22Rv1 (cell line): ENCODE data around the gene CEP131.

ENCODE experiments used
- CTCF ChIP-seq: fragments of 450-650 bp; IDR thresholded peaks from 2 replicates; pipeline ENCODE4 v1.5.1; 2017; ENCODE audit warnings: mild to moderate bottlenecking
- ZFX ChIP-seq: fragments of 450-650 bp; IDR thresholded peaks from 2 replicates; pipeline ENCODE4 v1.6.1; 2017; ENCODE audit warnings: antibody characterized with exemption, borderline replicate concordance

GRCh38 chr17:81231121-81231645 is 8.4 kb upstream of the CEP131 start:
- no peak for TF ChIP-seq CTCF
- no peak for TF ChIP-seq ZFX
